GM21447 (cell line): ENCODE data around the gene OLIG3.

Experiments
- ATAC-seq: cut with Tn5 transposase; IDR thresholded peaks from one replicate; pipeline ENCODE4 v1.9.1; 2021; ENCODE audit not compliant: unreplicated experiment

OLIG3 gene

DNA sequence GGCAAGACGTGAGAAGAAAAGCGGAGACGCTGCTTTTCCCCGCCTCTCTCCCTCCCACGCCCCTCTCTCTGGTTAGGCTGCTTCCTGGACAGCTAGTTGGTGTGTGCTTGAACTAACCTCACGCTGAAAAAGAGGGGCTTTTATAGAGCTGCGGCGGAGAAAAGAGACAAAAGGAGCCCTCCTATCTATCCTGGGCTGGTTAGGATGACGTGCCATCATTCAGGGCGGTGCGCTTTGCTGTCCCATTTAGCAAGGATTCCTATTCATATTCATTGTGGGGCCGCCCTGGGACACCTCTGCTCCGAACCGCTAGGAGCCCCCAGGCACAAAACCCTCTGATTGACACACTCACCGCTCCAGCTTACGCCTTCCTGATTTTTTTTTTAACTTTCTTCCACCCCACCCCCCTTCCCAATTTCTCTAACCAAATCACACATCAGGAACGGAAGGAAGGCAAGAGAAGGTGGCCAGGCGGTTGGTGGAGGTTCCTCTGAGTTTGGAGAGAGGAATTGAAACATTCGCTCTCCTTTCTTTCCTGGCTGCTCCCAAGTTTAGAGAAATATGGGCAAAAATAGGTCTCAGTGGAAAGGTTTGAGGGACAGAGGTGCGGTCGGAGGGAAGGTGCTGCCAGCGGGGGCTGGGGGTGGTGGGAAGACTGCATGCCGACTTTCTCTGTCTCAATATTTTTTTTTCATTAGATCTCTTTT, at the start of gene OLIG3:
Gene OLIG3 (minus strand): TSS at position 114 of the 707 bp plus-strand sequence. CDS start 224 bp downstream, outside the sequence.
- ATAC-seq, result no peak

DNA sequence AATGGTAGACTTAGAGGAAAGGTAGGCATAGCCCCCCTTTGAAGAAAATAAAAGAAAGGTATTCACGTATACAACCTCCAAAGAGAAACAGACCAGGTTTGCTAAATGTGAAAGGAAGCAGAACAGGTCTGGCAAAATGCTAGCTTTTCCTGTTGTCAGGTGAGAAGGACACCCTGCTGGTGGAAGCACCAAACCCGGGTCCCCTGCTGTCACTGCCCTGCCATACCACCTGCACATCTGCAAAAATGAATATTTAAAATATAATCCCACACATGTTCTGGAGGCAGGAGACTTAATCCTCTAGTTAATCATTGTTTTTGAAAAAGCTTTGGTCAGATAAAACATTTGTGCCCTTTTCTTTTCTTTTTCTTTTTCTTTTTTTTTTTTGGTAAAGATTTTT, 48.9 kb upstream of the OLIG3 start:
- ATAC-seq, result no peak

DNA sequence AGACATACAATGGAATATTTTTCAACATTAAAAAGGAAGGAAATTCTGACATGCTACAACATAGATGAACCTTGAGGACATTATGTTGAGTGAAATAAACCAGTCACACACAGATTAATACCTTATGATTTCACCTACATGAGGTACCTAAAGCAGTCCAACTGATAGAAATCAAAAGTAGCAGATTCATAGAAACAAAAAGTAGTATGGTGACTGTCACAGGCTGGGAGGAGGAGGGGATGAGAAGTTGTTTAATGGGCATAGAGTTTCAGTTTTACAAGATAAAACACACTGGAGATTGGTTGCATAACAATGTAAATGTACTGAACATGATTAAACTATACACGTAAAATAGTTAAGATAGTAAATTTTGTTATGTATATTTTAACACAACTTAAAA, 48.5 kb upstream of the OLIG3 start:
- ATAC-seq, result no peak

DNA sequence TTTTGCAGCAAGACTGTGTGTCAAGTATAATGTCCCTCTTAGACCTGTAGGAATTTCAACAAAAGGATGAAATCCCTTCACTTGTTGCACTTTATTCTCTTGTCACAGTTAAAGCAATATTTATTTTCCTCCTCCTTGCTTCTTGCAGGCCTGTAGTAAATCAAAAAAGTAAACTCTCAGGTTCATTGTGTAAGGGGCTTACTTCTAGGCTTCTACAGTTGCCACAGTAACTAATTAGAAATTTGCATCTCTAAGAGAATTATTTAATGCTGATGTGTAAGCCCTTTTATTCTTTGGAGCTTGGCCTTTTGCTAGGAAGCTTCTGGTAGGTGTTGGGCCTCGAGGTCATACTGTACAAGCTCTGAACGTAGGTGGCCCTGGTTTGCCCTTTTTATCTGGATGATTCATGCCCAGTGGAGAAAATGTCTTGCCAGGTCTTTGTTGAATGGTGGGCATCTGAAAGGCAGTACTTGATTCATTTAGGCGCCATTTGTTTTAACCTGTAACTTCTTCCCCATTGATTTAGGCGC, 47.4 kb upstream of the OLIG3 start:
- ATAC-seq, result no peak

- ATAC-seq, result no peak
Observed at GRCh38 chr6:137536104-137536773, 42.0 kb upstream of the OLIG3 start.

GRCh38 chr6:137531376-137532092, 37.3 kb upstream of the OLIG3 start:
- ATAC-seq, result no peak

- no peak for ATAC-seq
Observed at GRCh38 chr6:137530404-137530803, 36.2 kb upstream of the OLIG3 start.

DNA sequence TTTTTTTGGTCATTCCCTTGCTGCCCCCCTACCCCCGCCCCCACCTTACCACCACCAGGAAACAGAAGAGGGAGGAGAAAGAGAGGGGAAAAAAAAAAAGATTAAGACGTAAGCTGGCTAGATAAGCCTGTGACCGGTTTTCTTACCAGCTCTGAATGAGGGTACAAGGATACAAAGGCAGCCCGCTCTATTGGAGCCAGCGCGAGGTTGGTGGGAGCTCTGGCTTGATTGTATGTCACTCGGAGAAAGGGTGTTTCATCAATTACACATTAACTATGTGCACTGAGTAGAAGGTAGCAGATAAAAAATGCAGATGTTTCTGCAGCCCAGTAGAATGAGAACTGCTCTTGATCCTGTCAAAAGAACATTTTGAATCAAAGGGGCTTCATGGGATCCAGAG, 28.6 kb upstream of the OLIG3 start:
- no peak for ATAC-seq

DNA sequence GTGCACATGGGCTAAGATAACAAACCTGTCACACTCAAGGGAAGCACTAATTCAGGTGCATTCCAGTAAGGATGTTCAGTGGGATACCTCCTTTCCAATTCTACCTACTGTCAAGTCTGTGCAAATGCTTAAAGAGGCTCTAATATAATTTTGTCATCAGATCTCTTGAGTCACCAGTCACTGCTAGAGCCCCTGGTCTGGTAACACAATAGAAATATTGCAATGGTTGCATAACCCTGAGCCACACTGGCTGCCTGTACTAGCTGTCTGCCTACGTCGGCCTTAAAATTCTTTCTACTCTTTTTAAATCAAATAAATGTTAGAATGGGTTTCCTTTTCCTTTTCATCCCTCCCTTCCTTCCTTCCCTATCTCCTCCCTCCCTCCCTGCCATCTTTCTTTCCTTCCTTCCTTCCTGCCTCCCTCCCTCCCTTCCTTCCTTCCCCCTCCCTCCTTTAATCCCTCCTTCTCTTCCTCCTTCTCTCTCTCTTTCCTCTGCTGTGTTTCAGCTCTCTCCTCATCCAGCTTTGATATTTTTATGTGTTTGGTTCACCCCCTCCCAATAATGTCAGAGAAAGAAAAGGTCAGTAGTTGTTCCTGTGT, 28.1 kb upstream of the OLIG3 start:
- ATAC-seq, result no peak

- ATAC-seq, result no peak
Observed at GRCh38 chr6:137520520-137520919, 26.3 kb upstream of the OLIG3 start.

DNA sequence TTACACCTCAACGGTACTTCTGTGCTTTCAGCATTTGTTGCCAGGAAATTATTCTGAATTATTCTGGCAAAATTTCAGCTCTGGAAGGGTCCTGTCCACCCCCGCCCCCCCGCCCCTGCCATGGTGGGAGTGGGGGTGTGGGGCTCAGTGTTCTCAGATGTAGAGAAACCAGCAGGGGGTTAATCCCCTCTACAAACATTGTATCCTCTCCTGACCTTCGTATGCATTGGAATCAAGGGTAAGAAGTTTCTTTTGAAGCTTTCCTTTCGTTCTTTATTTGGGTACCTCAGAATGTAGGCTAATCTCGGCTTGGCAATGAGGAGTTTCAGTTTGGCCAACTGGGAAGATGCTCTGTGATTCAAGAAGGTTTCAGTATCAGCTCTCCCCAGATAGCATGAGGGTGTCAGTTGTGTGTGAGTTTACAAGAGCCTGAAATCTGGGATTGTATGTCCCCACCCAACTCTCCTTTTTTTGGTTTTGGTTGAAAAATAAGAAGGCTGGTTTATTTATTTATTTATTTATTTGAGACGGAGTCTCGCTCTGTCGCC, 25.5 kb upstream of the OLIG3 start:
- ATAC-seq, result no peak

- no peak for ATAC-seq
Observed at GRCh38 chr6:137518386-137518983, 24.3 kb upstream of the OLIG3 start.

- no peak for ATAC-seq
Observed at GRCh38 chr6:137514418-137514817, 20.2 kb upstream of the OLIG3 start.

DNA sequence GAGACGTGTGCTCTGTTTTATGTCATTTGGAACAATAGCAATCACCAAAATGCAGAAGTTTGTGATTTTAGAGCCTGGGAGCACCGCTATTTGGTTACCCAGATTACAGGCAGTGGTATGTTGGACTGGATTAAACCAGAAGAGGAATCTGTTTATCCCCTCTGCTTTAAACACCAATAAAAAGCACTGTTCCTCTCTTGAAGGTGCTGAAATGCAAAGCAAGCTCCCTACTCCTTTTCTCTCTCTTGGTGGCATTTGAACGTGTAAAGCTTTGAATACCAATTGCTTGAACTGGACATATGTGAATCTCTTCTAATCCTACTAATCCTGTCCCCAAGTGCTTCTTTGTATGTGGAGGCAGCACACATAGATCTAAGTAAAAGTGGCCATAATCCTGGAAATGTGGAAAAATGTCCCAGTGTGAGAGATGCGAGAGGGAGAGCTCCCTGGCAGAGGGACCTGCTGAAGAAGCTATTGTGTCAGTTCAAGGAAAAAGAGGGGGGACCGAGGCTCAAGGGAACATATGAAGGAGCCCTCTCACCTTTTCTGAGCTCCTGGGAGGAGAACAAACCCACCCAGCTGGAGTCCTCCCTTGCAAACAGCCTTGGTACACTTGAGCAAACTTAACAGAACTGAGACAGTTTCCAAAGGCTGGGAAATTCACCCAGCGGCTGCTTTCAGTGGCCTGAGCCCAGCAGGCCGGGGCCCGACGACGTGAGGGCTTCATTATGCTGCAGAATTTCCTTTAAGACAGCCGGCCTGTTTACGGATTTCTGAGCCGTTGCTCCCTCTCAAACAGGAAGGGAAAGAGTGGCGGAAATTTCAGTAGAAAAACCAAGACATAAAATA, 18.8 kb upstream of the OLIG3 start:
- ATAC-seq, result no peak

GRCh38 chr6:137510923-137511322, 16.7 kb upstream of the OLIG3 start:
- ATAC-seq, result no peak

DNA sequence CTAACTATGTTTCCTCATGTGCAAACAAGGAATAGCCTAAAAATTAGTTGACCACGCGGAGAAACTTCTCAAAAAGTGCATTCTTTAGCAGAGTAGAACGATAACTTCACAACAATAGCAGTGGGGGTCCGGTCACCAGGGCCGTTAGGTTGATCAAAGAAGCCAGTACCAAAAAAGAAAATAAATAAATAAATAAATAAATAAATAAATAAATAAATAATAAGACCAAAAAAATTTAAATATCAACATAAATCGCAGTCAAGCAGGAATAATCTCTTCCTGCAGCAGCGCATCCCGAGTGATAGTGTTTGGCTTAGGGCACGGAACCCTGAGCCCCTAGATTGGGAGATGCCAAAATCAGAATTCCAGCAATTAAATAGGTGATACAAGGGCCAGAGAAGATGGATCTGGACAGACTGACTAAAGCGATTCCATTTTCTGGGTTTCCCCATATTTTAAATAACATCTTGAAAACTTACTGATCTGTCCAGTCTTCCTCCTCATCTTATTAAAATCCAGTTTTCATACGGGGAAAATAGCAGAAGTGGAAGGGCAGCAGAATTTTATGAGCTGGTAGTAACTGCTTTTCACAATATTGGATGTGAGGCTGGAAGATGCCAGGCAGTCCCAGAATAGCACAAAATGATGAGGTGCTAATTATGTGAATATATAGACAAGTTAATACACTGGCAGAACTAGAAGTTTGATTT, 4.4 kb upstream of the OLIG3 start:
- ATAC-seq, result no peak

DNA sequence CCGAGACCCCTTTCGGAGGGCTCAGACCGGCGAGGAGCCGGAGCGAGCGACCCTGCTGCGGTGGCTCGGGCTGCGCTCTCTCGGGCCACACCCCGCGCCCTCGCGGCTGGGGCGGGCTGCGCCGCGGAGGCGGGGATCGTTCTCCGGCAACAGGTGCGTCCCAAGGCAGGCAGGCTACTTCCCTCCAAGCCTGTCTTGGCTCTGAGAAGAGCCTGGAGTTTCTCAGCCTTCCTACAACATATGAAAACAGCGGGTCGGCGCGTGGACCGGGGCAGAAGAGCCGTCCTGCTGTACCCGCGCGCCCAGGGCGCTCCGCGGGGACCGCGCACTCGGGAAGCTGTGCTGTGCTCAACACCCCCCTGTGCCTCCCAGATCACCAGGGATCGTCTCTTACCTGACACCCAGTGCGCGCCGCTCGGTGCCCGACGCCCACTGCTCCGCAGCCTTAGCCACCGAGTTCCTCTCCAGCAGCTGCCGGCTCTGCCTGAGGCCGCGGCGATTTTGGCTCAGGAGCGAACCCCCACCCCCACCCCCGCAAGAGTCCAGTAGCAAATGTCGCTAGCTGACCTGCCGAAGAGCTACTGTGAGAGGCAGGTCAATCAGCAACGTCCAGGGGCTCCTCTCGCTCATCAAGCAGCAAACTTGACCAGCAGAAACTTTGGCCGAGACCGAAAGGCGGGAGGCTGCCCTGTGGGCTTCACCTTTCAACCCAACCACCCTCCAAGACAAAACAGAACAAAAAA, 3.7 kb upstream of the OLIG3 start:
- no peak for ATAC-seq

GRCh38 chr6:137496909-137497720, 2.9 kb upstream of the OLIG3 start:
- no peak for ATAC-seq
